Sigmoid colon (tissue), 7 donors: Measurements from ENCODE around the gene NFATC1. TPM values are rescaled to one million over a fixed set of nuclear protein-coding genes. Genes with fewer than 3 reads are reported as not detected.

Experiments
- DNase-seq: peaks from one replicate; pipeline ENCODE4 v3.0.0-alpha.2; 2019
- H3K27ac ChIP-seq, 4 donors: fragments of 200-600 bp; sonication (generic); one replicate each; pipeline ENCODE4 v1.5.1; 2016 to 2019; ENCODE audit warnings: mild to moderate bottlenecking in 1 of 4
- H3K27me3 ChIP-seq, 3 donors: fragments of 200-600 bp; sonication (generic); one replicate each; pipeline ENCODE4 v1.5.1; 2019; ENCODE audit warnings: mild to moderate bottlenecking in 1 of 3
- H3K36me3 ChIP-seq, 4 donors: fragments of 200-600 bp; sonication (generic); one replicate each; pipeline ENCODE4 v1.5.1; 2016 to 2019
- H3K4me1 ChIP-seq, 4 donors: fragments of 200-600 bp; sonication (generic); one replicate each; pipeline ENCODE4 v1.5.1; 2017 to 2019
- H3K4me3 ChIP-seq, 4 donors: fragments of 200-600 bp; sonication (generic); one replicate each; pipeline ENCODE4 v1.5.1; 2017 to 2019; ENCODE audit warnings: mild to moderate bottlenecking in 2 of 4, moderate library complexity in 1 of 4
- H3K9me3 ChIP-seq, 4 donors: fragments of 200-600 bp in 3 of 4; sonication (generic) in 3 of 4; one replicate each; pipeline versions ENCODE4 v1.5.1 to v1.6.1; 2013 to 2019
- EP300 ChIP-seq, 4 donors: sonication (generic); formaldehyde crosslinking; IDR thresholded peaks; one replicate each; pipeline ENCODE4 v1.6.1; 2017; ENCODE audit warnings: antibody characterized with exemption in 4 of 4
- POLR2A ChIP-seq, 2 donors: fragments of 450-650 bp; IDR thresholded peaks; one replicate each; pipeline ENCODE4 v1.6.1; 2016; ENCODE audit warnings: antibody characterized with exemption in 2 of 2, mild to moderate bottlenecking in 2 of 2, moderate library complexity in 2 of 2
- POLR2AphosphoS5 ChIP-seq, 4 donors: sonication (generic); formaldehyde crosslinking; IDR thresholded peaks; one replicate each; pipeline ENCODE4 v1.6.1; 2017; ENCODE audit warnings: antibody characterized with exemption in 4 of 4
- WGBS, 2 donors: extraction: QIAGEN DNeasy Blood & Tissue Kit; methylation state at CpG; one replicate each; pipeline ENCODE4 v1.1.7; 2013; 5-methylcytosine and 5-hydroxymethylcytosine counted together
- intact Hi-C: fragments of 100-400 bp; cut with DNase I; formaldehyde crosslinking; loops from one replicate; pipeline ENCODE4 v1.15.1; 2023
- polyA plus RNA-seq, 3 donors: library from polyadenylated mRNA; stranded (reverse); fragments of 200-250 nt; gene quantifications; one replicate each; pipeline ENCODE4 v1.2.3, GENCODE V29; 2013
- total RNA-seq, 4 donors: library from RNA; depleted of rRNA; stranded (reverse); fragments of >200 nt; gene quantifications; one replicate each; pipeline ENCODE4 v1.1.0, GENCODE V29; 2016
- TF ChIP-seq, protein P1 (sequence below), 4 experiments: fragments of 450-650 bp in 3 of 4; fragments of 200-600 bp in 1 of 4; IDR thresholded peaks; one replicate each; pipeline ENCODE4 v1.5.1; 2016 to 2019; ENCODE audit warnings: antibody characterized with exemption in 4 of 4, mild to moderate bottlenecking in 3 of 4, moderate library complexity in 2 of 4
- donor health status: healthy with polysubstance abuse.
- donor health status: Bipolar disorder and iron deficiency.
- donor health status: healthy.

Gene NFATC1
- total and polyA plus RNA-seq, 7 donors: 1.6 to 13.8 (median 10.7) TPM

DNA sequence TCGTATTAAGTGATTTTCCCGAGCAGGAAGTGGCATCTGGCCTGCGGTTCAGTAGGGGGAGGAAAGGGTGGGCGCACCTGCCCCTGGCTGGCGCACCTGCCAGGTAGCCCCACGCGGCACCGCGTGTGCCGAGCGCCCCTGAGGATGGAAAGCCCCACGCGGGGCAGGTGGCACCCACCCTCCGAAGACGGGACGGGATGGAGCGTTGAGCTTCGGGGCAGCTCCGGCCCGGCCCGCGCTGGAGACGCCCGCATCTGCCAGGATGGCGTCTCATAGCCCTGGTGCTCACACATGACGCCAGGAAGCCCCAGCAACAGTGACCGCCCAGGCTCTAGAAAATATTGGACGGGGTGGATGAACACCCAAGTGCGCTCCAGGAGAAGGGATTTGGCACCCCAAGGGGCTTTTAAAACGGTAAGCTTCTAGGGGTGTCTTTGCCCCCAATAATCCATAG is 2.5 kb upstream of the NFATC1 start:
- no peak for TF ChIP-seq EP300 (IDR thresholded peaks at IDR 0.05)
- TF ChIP-seq POLR2AphosphoS5 (IDR thresholded peaks at IDR 0.05): peak in 1 of 4 donors; percentile 14
- no peaks in the 10 kb centered on the region for H3K9me3 ChIP-seq
- H3K4me3 ChIP-seq: peak overlapping the region in 3 of 4 donors; percentile 61 to 82 (median 67)
- H3K36me3 ChIP-seq: no peaks in the 10 kb centered on the region
- H3K27me3 ChIP-seq: no peaks in the 10 kb centered on the region
- peak; percentile 76 for DNase-seq
- H3K4me1 ChIP-seq: peaks cover 0 to 33% (median 30%) of the 10 kb centered on the region in 4 donors
- intact Hi-C loops: loop anchor here (5.0 kb wide), 1 partner anchor 194 kb away; no protein-coding TSS in a partner anchor
- H3K27ac ChIP-seq: peak overlapping the region; percentile 95 to 98 (median 96)
- WGBS, 2 donors: 2% methylated on average over 30 of the region's 30 CpGs

DNA sequence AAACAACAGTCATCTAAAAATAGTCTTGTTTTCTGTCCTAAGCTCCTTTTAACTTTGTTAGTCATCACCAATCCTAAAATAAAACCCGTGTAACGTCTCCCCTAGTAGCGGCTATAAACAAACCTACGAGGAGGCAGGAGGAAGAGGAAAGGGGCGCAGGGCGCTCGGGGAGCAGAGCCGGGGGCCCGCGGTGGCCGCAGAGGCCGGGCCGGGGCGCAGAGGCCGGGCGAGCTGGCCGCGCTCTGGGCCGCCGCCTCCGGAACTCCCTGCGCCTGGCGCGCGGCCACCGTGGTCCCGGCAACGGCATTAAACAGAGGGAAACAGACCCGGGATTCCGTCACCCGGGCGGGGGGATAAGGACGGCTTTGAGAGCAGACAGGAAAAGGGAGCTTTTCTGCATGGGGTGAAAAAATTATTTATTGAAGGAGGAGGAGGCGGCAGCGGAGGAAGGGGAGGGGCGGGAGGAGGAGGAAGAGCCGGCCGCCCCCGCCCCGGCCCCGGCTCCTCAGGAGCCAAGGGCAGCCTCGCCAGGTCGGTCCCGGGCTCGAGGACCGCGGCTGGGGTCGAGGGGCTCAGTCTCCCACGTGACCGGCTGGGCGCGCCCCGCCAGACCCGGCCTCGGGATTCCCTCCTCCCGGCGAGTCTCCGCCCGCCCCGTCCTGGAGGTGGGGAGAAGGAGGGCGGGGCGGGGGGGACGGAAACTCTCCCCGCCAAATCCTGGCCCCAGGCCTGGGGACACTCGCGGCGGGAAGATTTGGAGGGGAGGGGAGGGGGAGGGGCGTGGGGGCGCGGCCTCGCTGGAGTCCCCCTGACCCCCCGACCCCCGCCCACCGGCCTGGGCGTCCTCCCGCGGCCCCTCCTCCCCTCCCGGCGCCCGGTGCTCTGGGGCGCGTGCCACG is 1.8 kb upstream of the NFATC1 start:
- Histone ChIP-seq H3K27ac (peak overlapping the region; percentile 95 to 98 (median 96)), H3K4me3 (peak overlapping the region; percentile 40 to 82 (median 64)), H3K36me3 (no peaks in the 10 kb centered on the region), H3K27me3 (no peaks in the 10 kb centered on the region), H3K9me3 (no peaks in the 10 kb centered on the region), H3K4me1 (peaks cover 0 to 38% (median 32%) of the 10 kb centered on the region in 4 donors)
- no peak for TF ChIP-seq POLR2A (IDR thresholded peaks at IDR 0.05)
- TF ChIP-seq POLR2AphosphoS5 (IDR thresholded peaks at IDR 0.05): peak; percentile 8 to 61 (median 50)
- peak in 1 of 4 donors; percentile 59 for TF ChIP-seq EP300 (IDR thresholded peaks at IDR 0.05)
- TF ChIP-seq, protein P1, sequence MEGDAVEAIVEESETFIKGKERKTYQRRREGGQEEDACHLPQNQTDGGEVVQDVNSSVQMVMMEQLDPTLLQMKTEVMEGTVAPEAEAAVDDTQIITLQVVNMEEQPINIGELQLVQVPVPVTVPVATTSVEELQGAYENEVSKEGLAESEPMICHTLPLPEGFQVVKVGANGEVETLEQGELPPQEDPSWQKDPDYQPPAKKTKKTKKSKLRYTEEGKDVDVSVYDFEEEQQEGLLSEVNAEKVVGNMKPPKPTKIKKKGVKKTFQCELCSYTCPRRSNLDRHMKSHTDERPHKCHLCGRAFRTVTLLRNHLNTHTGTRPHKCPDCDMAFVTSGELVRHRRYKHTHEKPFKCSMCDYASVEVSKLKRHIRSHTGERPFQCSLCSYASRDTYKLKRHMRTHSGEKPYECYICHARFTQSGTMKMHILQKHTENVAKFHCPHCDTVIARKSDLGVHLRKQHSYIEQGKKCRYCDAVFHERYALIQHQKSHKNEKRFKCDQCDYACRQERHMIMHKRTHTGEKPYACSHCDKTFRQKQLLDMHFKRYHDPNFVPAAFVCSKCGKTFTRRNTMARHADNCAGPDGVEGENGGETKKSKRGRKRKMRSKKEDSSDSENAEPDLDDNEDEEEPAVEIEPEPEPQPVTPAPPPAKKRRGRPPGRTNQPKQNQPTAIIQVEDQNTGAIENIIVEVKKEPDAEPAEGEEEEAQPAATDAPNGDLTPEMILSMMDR (IDR thresholded peaks at IDR 0.05): no peak
- whole genome bisulfite sequencing, 2 donors: 0 to 1% methylated on average over 82 to 83 of the region's 83 CpGs
- intact Hi-C loops: loop anchor here (5.0 kb wide), 1 partner anchor 193 kb away; no protein-coding TSS in a partner anchor
- peak; percentile 97 for DNase-seq

DNA sequence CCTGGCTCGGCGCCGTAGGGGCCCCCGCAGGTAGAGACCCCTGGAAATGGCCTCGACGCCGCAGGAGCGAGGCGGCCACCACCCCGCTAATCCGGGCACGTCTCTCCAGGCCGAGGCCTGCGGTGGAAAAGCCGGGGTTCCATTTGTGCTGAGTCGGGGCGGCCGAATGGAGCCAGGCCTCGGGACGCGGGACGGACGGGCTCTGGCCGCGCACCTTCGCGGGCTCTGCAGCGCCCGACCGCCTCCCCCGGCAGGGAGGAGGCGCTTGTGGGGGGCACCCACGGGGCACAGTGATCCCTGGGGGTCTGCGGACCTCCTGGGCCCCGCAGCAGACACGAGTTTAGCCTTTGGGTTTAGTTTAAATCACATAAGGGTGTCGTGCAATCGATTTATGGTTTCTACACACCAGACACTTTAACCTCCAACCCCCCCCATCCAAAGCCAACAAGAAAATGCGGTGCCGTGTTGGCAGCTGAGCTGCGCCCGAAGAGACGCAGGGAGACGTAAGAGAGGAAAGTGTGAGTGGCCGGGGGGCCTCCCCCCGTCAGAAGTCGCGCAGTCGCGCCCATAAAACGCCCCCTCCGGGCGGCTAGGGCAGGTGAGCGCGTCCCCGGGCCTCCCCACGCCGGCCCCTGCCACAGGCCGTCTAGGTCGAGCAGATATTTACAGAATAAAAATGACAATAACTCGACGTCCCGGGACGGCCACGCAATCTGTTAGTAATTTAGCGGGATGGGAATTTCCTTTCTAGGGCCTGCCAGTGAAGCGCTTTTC is 1.0 kb upstream of the NFATC1 start:
- H3K27me3 ChIP-seq: no peaks in the 10 kb centered on the region
- intact Hi-C loops: loop anchor here (5.0 kb wide), 2 partner anchors 113 to 193 kb away; no protein-coding TSS in a partner anchor
- peak; percentile 88 for DNase-seq
- WGBS, 2 donors: 1% methylated on average over 67 of the region's 67 CpGs
- H3K9me3 ChIP-seq: no peaks in the 10 kb centered on the region
- H3K4me1 ChIP-seq: peaks cover 0 to 46% (median 39%) of the 10 kb centered on the region in 4 donors
- peak overlapping the region; percentile 95 to 98 (median 96) for H3K27ac ChIP-seq
- no peaks in the 10 kb centered on the region for H3K36me3 ChIP-seq
- TF ChIP-seq POLR2AphosphoS5 (IDR thresholded peaks at IDR 0.05): peak; percentile 5 to 54 (median 30)
- TF ChIP-seq, protein P1 (IDR thresholded peaks at IDR 0.05): no peak
- peak overlapping the region; percentile 40 to 82 (median 64) for H3K4me3 ChIP-seq

DNA sequence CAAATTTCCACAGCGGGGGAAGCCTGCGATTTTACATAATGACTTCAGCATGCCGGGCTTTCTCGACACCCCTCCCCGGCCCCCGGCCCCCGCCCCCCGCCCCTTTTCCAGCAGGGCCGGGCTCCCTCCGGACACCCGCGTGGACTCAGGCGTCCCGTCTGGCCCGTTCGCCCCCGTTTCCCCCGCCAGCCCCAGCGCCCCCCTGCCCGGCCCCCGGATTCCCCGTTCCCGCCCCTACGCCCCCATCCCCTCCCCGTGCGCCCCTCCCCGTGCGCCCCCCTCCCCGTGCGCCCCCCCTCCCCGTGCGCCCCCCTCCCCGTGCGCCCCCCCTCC is 456 bp upstream of the NFATC1 start:
- 3 to 7% methylated on average over 28 to 29 of the region's 34 CpGs for WGBS, 2 donors
- Histone ChIP-seq H3K36me3 (no peaks in the 10 kb centered on the region), H3K27ac (peak overlapping the region; percentile 95 to 98 (median 96)), H3K27me3 (no peaks in the 10 kb centered on the region), H3K4me3 (peak overlapping the region; percentile 40 to 82 (median 64)), H3K9me3 (no peaks in the 10 kb centered on the region), H3K4me1 (peaks cover 0 to 50% (median 40%) of the 10 kb centered on the region in 4 donors)
- DNase-seq: no peak
- intact Hi-C loops: loop anchor here (5.0 kb wide), 1 partner anchor 112 kb away; no protein-coding TSS in a partner anchor
- TF ChIP-seq POLR2AphosphoS5 (IDR thresholded peaks at IDR 0.05): no peak
- TF ChIP-seq, protein P1 (IDR thresholded peaks at IDR 0.05): no peak
- no peak for TF ChIP-seq POLR2A (IDR thresholded peaks at IDR 0.05)
- no peak for TF ChIP-seq EP300 (IDR thresholded peaks at IDR 0.05)
